Naive thymus-derived CD4-positive, alpha-beta T cell (primary cell): ENCODE data around the gene FER. TPM values are rescaled to one million over a fixed set of nuclear protein-coding genes. Genes with fewer than 3 reads are reported as not detected.

Source experiments
- ATAC-seq: fragments of 150-1000 bp; cut with Tn5 transposase; 2 replicates; pipeline ENCODE4 v1.10.0; 2021; ENCODE audit warnings: mild to moderate bottlenecking, moderate library complexity
- CTCF ChIA-PET: fragments of 350-600 bp; sonication (Branson Sonifier 250); formaldehyde crosslinking; loops from one replicate; lab custom pipeline; 2021; ENCODE audit warnings: antibody characterized with exemption; lab: Charles Lee
- POLR2A ChIA-PET: fragments of 350-600 bp; sonication (Branson Sonifier 250); formaldehyde crosslinking; loops from one replicate; lab custom pipeline; 2021; ENCODE audit warnings: antibody characterized with exemption, inconsistent platforms; lab: Charles Lee
- DNase-seq, 9 donors: peaks; one replicate each; pipeline versions ENCODE4 v3.0.0 to v3.0.0-alpha.2; 2020 to 2022; ENCODE audit warnings: mixed read lengths in 1 of 9
- H3K27ac ChIP-seq: one replicate; pipeline ENCODE4 v1.7.0; 2013; ENCODE audit warnings: mild to moderate bottlenecking, low read depth, low read length, moderate library complexity
- H3K27me3 ChIP-seq, 2 donors: one replicate each; pipeline ENCODE4 v1.7.0; 2013; ENCODE audit warnings: low read length in 2 of 2, mild to moderate bottlenecking in 2 of 2, moderate library complexity in 2 of 2; ENCODE audit not compliant: control insufficient read depth in 2 of 2, insufficient read depth in 2 of 2
- H3K36me3 ChIP-seq, 3 experiments: 1 replicate in 2 of 3; 2 replicates in 1 of 3; pipeline ENCODE4 v1.7.0; 2013; ENCODE audit warnings: low read length in 3 of 3, mild to moderate bottlenecking in 3 of 3, moderate library complexity in 1 of 3; ENCODE audit not compliant: insufficient read depth in 3 of 3, control insufficient read depth in 2 of 3
- H3K4me1 ChIP-seq, 2 donors: one replicate each; pipeline ENCODE4 v1.7.0; 2013; ENCODE audit warnings: low read length in 2 of 2, mild to moderate bottlenecking in 2 of 2, moderate library complexity in 1 of 2; ENCODE audit not compliant: control insufficient read depth in 2 of 2, insufficient read depth in 2 of 2
- H3K4me3 ChIP-seq: 2 replicates; pipeline ENCODE4 v1.7.0; 2013; ENCODE audit warnings: mild to moderate bottlenecking, low read length
- H3K9me3 ChIP-seq, 3 experiments: 1 replicate in 2 of 3; 2 replicates in 1 of 3; pipeline ENCODE4 v1.7.0; 2013; ENCODE audit warnings: low read length in 3 of 3; ENCODE audit not compliant: control insufficient read depth in 2 of 3
- H3K27ac Mint-ChIP-seq, 9 donors: one replicate each; pipeline ENCODE4 v1.8.0; 2020 to 2022; ENCODE audit warnings: mixed read lengths in 9 of 9, mild to moderate bottlenecking in 8 of 9, moderate library complexity in 5 of 9, inconsistent platforms in 2 of 9
- H3K27me3 Mint-ChIP-seq, 5 donors: one replicate each; pipeline ENCODE4 v1.8.0; 2021 to 2022; ENCODE audit warnings: mixed read lengths in 5 of 5, mild to moderate bottlenecking in 1 of 5
- H3K36me3 Mint-ChIP-seq, 5 donors: one replicate each; pipeline ENCODE4 v1.8.0; 2020 to 2022; ENCODE audit warnings: mixed read lengths in 5 of 5, mild to moderate bottlenecking in 3 of 5, inconsistent platforms in 1 of 5
- H3K4me1 Mint-ChIP-seq, 7 donors: one replicate each; pipeline ENCODE4 v1.8.0; 2020 to 2022; ENCODE audit warnings: mixed read lengths in 7 of 7, mild to moderate bottlenecking in 3 of 7, inconsistent platforms in 1 of 7
- H3K4me3 Mint-ChIP-seq, 10 donors: one replicate each; pipeline ENCODE4 v1.8.0; 2020 to 2022; ENCODE audit warnings: mild to moderate bottlenecking in 10 of 10, mixed read lengths in 10 of 10, moderate library complexity in 6 of 10, inconsistent platforms in 2 of 10
- H3K9me3 Mint-ChIP-seq, 11 donors: one replicate each; pipeline ENCODE4 v1.8.0; 2020 to 2022; ENCODE audit warnings: mixed read lengths in 11 of 11, mild to moderate bottlenecking in 4 of 11, inconsistent platforms in 1 of 11, moderate library complexity in 1 of 11
- intact Hi-C, 2 donors: fragments of 100-400 bp; cut with micrococcal nuclease; formaldehyde crosslinking; loops; one replicate each; pipeline ENCODE4 v1.15.1; 2023
- polyA plus RNA-seq, 2 donors: library from polyadenylated mRNA; unstranded; fragments of 300-500 nt; fragmentation: Illumina TruSeq; gene quantifications; one replicate each; pipeline ENCODE4 v1.2.3, GENCODE V29; 2021
- total RNA-seq, 6 experiments: library from RNA in 5 of 6; stranded (reverse) in 5 of 6; gene quantifications; 1 replicate in 5 of 6; 2 replicates in 1 of 6; pipeline ENCODE4 v1.2.3 and lab custom pipeline; 2021 to 2026

FER gene
- total and polyA plus RNA-seq, 7 experiments from 2014 or later: 2.7 to 17.6 (median 13.8) TPM

- Mint-ChIP-seq H3K27me3 (no peaks in the 10 kb centered on the region), H3K27ac (no peak overlapping the region), H3K4me3 (no peak overlapping the region), H3K4me1 (no peaks in the 10 kb centered on the region), H3K9me3 (no peaks in the 10 kb centered on the region), H3K36me3 (peaks cover 0 to 12% (median 5%) of the 10 kb centered on the region in 5 donors)
- ChIA-PET POLR2A (no interaction called here), CTCF (no interaction called here)
- H3K4me1 ChIP-seq: no peaks in the 10 kb centered on the region
- no peak overlapping the region for H3K4me3 ChIP-seq
- no peaks in the 10 kb centered on the region for H3K9me3 ChIP-seq
- intact Hi-C loops: loop anchor here in 1 of 2 donors (10.0 kb wide), 1 partner anchor 334 kb away; no protein-coding TSS in a partner anchor
- ATAC-seq (no peak), DNase-seq (no peak)
- no peaks in the 10 kb centered on the region for H3K36me3 ChIP-seq
- H3K27ac ChIP-seq: no peak overlapping the region
- H3K27me3 ChIP-seq: no peaks in the 10 kb centered on the region
These were observed 353.3 kb downstream of the FER start for GRCh38 chr5:109100971-109101370.

GRCh38 chr5:109102096-109102690, 354.5 kb downstream of the FER start:
- H3K36me3 ChIP-seq: no peaks in the 10 kb centered on the region
- no peak overlapping the region for H3K27ac ChIP-seq
- no peaks in the 10 kb centered on the region for H3K9me3 ChIP-seq
- no peak for ATAC-seq
- H3K4me1 Mint-ChIP-seq: no peaks in the 10 kb centered on the region
- no peaks in the 10 kb centered on the region for H3K27me3 Mint-ChIP-seq
- CTCF ChIA-PET: no interaction called here
- no peaks in the 10 kb centered on the region for H3K27me3 ChIP-seq
- H3K4me3 ChIP-seq: no peak overlapping the region
- intact Hi-C loops: loop anchor here in 1 of 2 donors (10.0 kb wide), 1 partner anchor 333 kb away; no protein-coding TSS in a partner anchor
- no peaks in the 10 kb centered on the region for H3K9me3 Mint-ChIP-seq
- POLR2A ChIA-PET: no interaction called here
- H3K4me1 ChIP-seq: no peaks in the 10 kb centered on the region
- H3K4me3 Mint-ChIP-seq: no peak overlapping the region
- no peak overlapping the region for H3K27ac Mint-ChIP-seq
- H3K36me3 Mint-ChIP-seq: peaks cover 0 to 15% (median 5%) of the 10 kb centered on the region in 5 donors
- DNase-seq: no peak

- DNase-seq (no peak), ATAC-seq (no peak)
- Histone ChIP-seq H3K9me3 (no peaks in the 10 kb centered on the region), H3K27me3 (no peaks in the 10 kb centered on the region), H3K4me3 (no peak overlapping the region), H3K4me1 (no peaks in the 10 kb centered on the region), H3K36me3 (no peaks in the 10 kb centered on the region), H3K27ac (no peak overlapping the region)
- Mint-ChIP-seq H3K27ac (no peak overlapping the region), H3K36me3 (peaks cover 0 to 23% (median 8%) of the 10 kb centered on the region in 5 donors), H3K4me3 (no peak overlapping the region), H3K27me3 (no peaks in the 10 kb centered on the region), H3K9me3 (peaks cover 0 to 3% (median 0%) of the 10 kb centered on the region in 11 donors), H3K4me1 (no peaks in the 10 kb centered on the region)
- ChIA-PET POLR2A (no interaction called here), CTCF (no interaction called here)
- intact Hi-C loops: loop anchor here in 1 of 2 donors (10.0 kb wide), 1 partner anchor 329 kb away; no protein-coding TSS in a partner anchor
These were observed 358.1 kb downstream of the FER start for GRCh38 chr5:109105631-109106267.

GRCh38 chr5:109111680-109112079, 364.0 kb downstream of the FER start:
- H3K27ac ChIP-seq: no peak overlapping the region
- ATAC-seq: no peak
- Mint-ChIP-seq H3K9me3 (peaks cover 0 to 5% (median 0%) of the 10 kb centered on the region in 11 donors), H3K36me3 (peaks cover 0 to 10% (median 3%) of the 10 kb centered on the region in 5 donors), H3K27me3 (no peaks in the 10 kb centered on the region), H3K27ac (no peak overlapping the region), H3K4me1 (no peaks in the 10 kb centered on the region), H3K4me3 (no peak overlapping the region)
- no peaks in the 10 kb centered on the region for H3K9me3 ChIP-seq
- no peaks in the 10 kb centered on the region for H3K27me3 ChIP-seq
- intact Hi-C loops: no loop called here
- DNase-seq: no peak
- H3K36me3 ChIP-seq: no peaks in the 10 kb centered on the region
- H3K4me3 ChIP-seq: no peak overlapping the region
- no peaks in the 10 kb centered on the region for H3K4me1 ChIP-seq
- ChIA-PET CTCF (no interaction called here), POLR2A (no interaction called here)

DNA sequence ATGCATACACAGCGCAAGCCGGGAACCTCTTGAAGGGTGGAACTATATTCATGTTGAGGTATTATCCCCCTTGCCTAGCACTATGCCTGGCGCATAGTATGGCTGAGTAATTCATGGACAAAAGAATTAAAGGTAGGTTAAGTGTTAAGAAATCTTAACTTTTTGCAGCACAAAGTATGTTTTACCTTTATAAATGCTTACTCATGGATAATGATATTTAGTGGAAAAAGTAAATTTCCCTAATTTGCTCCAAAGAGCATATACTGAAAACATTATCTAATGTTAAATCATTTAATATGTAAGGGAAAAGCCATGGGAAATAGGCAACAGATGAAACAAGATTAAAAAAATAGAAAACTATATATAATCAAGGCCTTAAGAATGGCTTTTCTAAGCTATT, 365.9 kb downstream of the FER start:
- no peak for ATAC-seq

GRCh38 chr5:109121225-109121624, 373.5 kb downstream of the FER start:
- DNase-seq (no peak), ATAC-seq (no peak)
- Histone ChIP-seq H3K9me3 (no peaks in the 10 kb centered on the region), H3K27ac (no peak overlapping the region), H3K27me3 (no peaks in the 10 kb centered on the region), H3K4me1 (no peaks in the 10 kb centered on the region), H3K36me3 (no peaks in the 10 kb centered on the region), H3K4me3 (no peak overlapping the region)
- no peaks in the 10 kb centered on the region for H3K27me3 Mint-ChIP-seq
- H3K36me3 Mint-ChIP-seq: peaks cover 0 to 23% (median 10%) of the 10 kb centered on the region in 5 donors
- no peaks in the 10 kb centered on the region for H3K4me1 Mint-ChIP-seq
- H3K4me3 Mint-ChIP-seq: no peak overlapping the region
- CTCF ChIA-PET: no interaction called here
- intact Hi-C loops: no loop called here
- H3K9me3 Mint-ChIP-seq: peaks cover 0 to 28% (median 7%) of the 10 kb centered on the region in 11 donors
- POLR2A ChIA-PET: no interaction called here
- no peak overlapping the region for H3K27ac Mint-ChIP-seq

More for the DNA sequence above, 365.9 kb downstream of the FER start:
- Mint-ChIP-seq H3K27me3 (no peaks in the 10 kb centered on the region), H3K9me3 (peaks cover 0 to 5% (median 0%) of the 10 kb centered on the region in 11 donors), H3K27ac (no peak overlapping the region), H3K4me1 (no peaks in the 10 kb centered on the region), H3K4me3 (no peak overlapping the region), H3K36me3 (peaks cover 0 to 10% (median 3%) of the 10 kb centered on the region in 5 donors)
- Histone ChIP-seq H3K9me3 (no peaks in the 10 kb centered on the region), H3K27ac (no peak overlapping the region), H3K4me3 (no peak overlapping the region), H3K27me3 (no peaks in the 10 kb centered on the region), H3K4me1 (no peaks in the 10 kb centered on the region), H3K36me3 (no peaks in the 10 kb centered on the region)
- DNase-seq: no peak
- ChIA-PET POLR2A (no interaction called here), CTCF (no interaction called here)
- intact Hi-C loops: no loop called here
